Esophagus muscularis mucosa (tissue), 4 donors: ENCODE measurements around the gene TRAK1. TPM values are rescaled to one million over a fixed set of nuclear protein-coding genes. Genes with fewer than 3 reads are reported as not detected.

ENCODE experiments used
- DNase-seq: peaks from one replicate; pipeline ENCODE4 v3.0.0-alpha.2; 2017; ENCODE audit errors: extremely low spot score
- H3K27ac ChIP-seq, 4 donors: fragments of 200-600 bp; sonication (generic); replicated peaks in 1 of 4; 1 replicate in 3 of 4; 2 replicates in 1 of 4; pipeline ENCODE4 v1.5.1; 2016 to 2019; ENCODE audit warnings: mild to moderate bottlenecking in 1 of 4
- H3K27me3 ChIP-seq, 4 donors: fragments of 200-600 bp; sonication (generic); one replicate each; pipeline versions ENCODE4 v1.5.1 to v1.6.0; 2016 to 2019
- H3K36me3 ChIP-seq, 4 donors: fragments of 200-600 bp; sonication (generic); one replicate each; pipeline ENCODE4 v1.5.1; 2016 to 2019
- H3K4me1 ChIP-seq, 4 donors: fragments of 200-600 bp; sonication (generic); one replicate each; pipeline ENCODE4 v1.5.1; 2016 to 2019
- H3K4me3 ChIP-seq, 4 donors: fragments of 200-600 bp; sonication (generic); 1 replicate in 2 of 4; 2 replicates in 2 of 4; pipeline ENCODE4 v1.5.1; 2016 to 2019; ENCODE audit warnings: mild to moderate bottlenecking in 4 of 4, moderate library complexity in 1 of 4
- H3K9me3 ChIP-seq, 4 donors: fragments of 200-600 bp; sonication (generic); 1 replicate in 3 of 4; 2 replicates in 1 of 4; pipeline ENCODE4 v1.5.1; 2016 to 2019
- EP300 ChIP-seq: sonication (generic); formaldehyde crosslinking; IDR thresholded peaks from one replicate; pipeline ENCODE4 v1.6.1; 2017; ENCODE audit warnings: antibody characterized with exemption
- POLR2A ChIP-seq: fragments of 450-650 bp; IDR thresholded peaks from one replicate; pipeline ENCODE4 v1.6.1; 2017; ENCODE audit warnings: antibody characterized with exemption, moderate library complexity, mild to moderate bottlenecking, low read depth
- POLR2AphosphoS5 ChIP-seq, 2 donors: sonication (generic); formaldehyde crosslinking; IDR thresholded peaks; one replicate each; pipeline ENCODE4 v1.6.1; 2017; ENCODE audit warnings: antibody characterized with exemption in 2 of 2
- WGBS: methylation state at CpG from one replicate; pipeline ENCODE4 v1.1.5; 2018; 5-methylcytosine and 5-hydroxymethylcytosine counted together
- intact Hi-C: fragments of 100-400 bp; cut with DNase I; formaldehyde crosslinking; loops from one replicate; pipeline ENCODE4 v1.15.1; 2023
- small RNA-seq, 3 donors: library from RNA; depleted of rRNA; stranded (forward); fragments of <200 nt; gene quantifications; one replicate each; pipeline ENCODE3, GENCODE V24; 2016
- total RNA-seq, 4 donors: library from RNA; depleted of rRNA; stranded (reverse); fragments of >200 nt; gene quantifications; one replicate each; pipeline versions ENCODE4 v1.1.0 to v1.2.1, GENCODE V29; 2016
- TF ChIP-seq, protein P1 (sequence below), 3 experiments: fragments of 200-600 bp in 2 of 3; fragments of 450-650 bp in 1 of 3; sonication (generic) in 2 of 3; IDR thresholded peaks; one replicate each; pipeline ENCODE4 v1.5.1; 2017 to 2019; ENCODE audit warnings: antibody characterized with exemption in 3 of 3, mild to moderate bottlenecking in 2 of 3, moderate library complexity in 1 of 3

The TRAK1 gene
- total RNA-seq, 4 donors from 2014 or later: 45.7 to 74.8 (median 57.7) TPM

GRCh38 chr3:42275217-42275616 is 184.1 kb downstream of the TRAK1 start:
- Histone ChIP-seq H3K27me3 (peaks cover 0 to 7% (median 0%) of the 10 kb centered on the region in 4 donors), H3K36me3 (no peaks in the 10 kb centered on the region), H3K9me3 (peaks cover 0 to 5% (median 0%) of the 10 kb centered on the region in 4 donors), H3K4me3 (no peak overlapping the region), H3K27ac (no peak overlapping the region), H3K4me1 (no peaks in the 10 kb centered on the region)
- intact Hi-C loops: no loop called here
- WGBS: 75% methylated on average over 1 of the region's 1 CpG
- DNase-seq: no peak
- TF ChIP-seq, protein P1, sequence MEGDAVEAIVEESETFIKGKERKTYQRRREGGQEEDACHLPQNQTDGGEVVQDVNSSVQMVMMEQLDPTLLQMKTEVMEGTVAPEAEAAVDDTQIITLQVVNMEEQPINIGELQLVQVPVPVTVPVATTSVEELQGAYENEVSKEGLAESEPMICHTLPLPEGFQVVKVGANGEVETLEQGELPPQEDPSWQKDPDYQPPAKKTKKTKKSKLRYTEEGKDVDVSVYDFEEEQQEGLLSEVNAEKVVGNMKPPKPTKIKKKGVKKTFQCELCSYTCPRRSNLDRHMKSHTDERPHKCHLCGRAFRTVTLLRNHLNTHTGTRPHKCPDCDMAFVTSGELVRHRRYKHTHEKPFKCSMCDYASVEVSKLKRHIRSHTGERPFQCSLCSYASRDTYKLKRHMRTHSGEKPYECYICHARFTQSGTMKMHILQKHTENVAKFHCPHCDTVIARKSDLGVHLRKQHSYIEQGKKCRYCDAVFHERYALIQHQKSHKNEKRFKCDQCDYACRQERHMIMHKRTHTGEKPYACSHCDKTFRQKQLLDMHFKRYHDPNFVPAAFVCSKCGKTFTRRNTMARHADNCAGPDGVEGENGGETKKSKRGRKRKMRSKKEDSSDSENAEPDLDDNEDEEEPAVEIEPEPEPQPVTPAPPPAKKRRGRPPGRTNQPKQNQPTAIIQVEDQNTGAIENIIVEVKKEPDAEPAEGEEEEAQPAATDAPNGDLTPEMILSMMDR (IDR thresholded peaks at IDR 0.05): no peak
- TF ChIP-seq EP300 (no peak), POLR2AphosphoS5 (IDR thresholded peaks at IDR 0.05) (no peak), POLR2A (no peak)

Small RNA genes lying within 50 kb of the gene (small RNA-seq; reads per million reads assigned to genes)
- gene RNU4-78P: 0 reads per million in 3 donors

Other genes starting within 250 kb of the TRAK1 start
- 10 to 100 TPM in 2 of 4 donors, 1 to 10 TPM in 2; 4.2 to 15.4 (median 11.0) TPM for gene ULK4, start 129.3 kb upstream of the TRAK1 start, total RNA-seq
- 10 to 100 TPM in 1 of 4 donors, 1 to 10 TPM in 3; 2.2 to 15.1 (median 4.6) TPM for gene CCK, start 174.8 kb downstream of the TRAK1 start, total RNA-seq